Motor neuron (in vitro differentiated cells): ENCODE measurements around the gene PLEKHA7. TPM values are rescaled to one million over a fixed set of nuclear protein-coding genes. Genes with fewer than 3 reads are reported as not detected.

ENCODE experiments used
- ATAC-seq, 8 experiments: fragments of 200-7000 bp; cut with Tn5 transposase; replicated peaks in 6 of 8; 2 replicates each; pipeline ENCODE4 v1.8.0; 2021; ENCODE audit warnings: mild to moderate bottlenecking in 8 of 8, moderate library complexity in 8 of 8
- H3K27ac ChIP-seq, 2 donors: fragments of 250-450 bp; sonication (Bioruptor Pico); 2 replicates each; pipeline ENCODE4 v1.9.0; 2021; ENCODE audit warnings: antibody characterized with exemption in 2 of 2, mild to moderate bottlenecking in 2 of 2, moderate library complexity in 1 of 2
- H3K4me1 ChIP-seq, 2 donors: fragments of 250-450 bp; sonication (Bioruptor Pico); replicated peaks in 1 of 2; 2 replicates each; pipeline ENCODE4 v1.6.1; 2021; ENCODE audit warnings: antibody characterized with exemption in 2 of 2, mild to moderate bottlenecking in 2 of 2, moderate library complexity in 1 of 2
- H3K4me3 ChIP-seq, 5 donors: fragments of 250-450 bp; sonication (Bioruptor Pico); 2 replicates each; pipeline ENCODE4 v1.9.0; 2021; ENCODE audit warnings: antibody characterized with exemption in 5 of 5, mild to moderate bottlenecking in 5 of 5, moderate library complexity in 4 of 5
- WGBS, 10 experiments: fragments of 450-650 bp; shearing (Covaris generic); methylation state at CpG; one replicate each; pipeline ENCODE4 v1.0.0; 2022; 5-methylcytosine and 5-hydroxymethylcytosine counted together
- in situ Hi-C, 9 experiments: fragments of 400-800 bp; cut with MboI; loops; one replicate each; pipeline ENCODE4 v1.15.0; 2021; ENCODE audit warnings: low sequenced_read_pairs in 9 of 9, low pct_unique_long_range_greater_than_20kb in 2 of 9; ENCODE audit not compliant: unreplicated experiment in 9 of 9
- total RNA-seq, 8 experiments: library from RNA; unstranded; fragments of 300-600 nt; gene quantifications; 2 replicates each; pipeline versions ENCODE4 v1.2.3 to v1.2.4, GENCODE V29; 2022

PLEKHA7 gene
- total RNA-seq, 8 experiments from 2014 or later = 1.0 to 14.3 (median 4.3) TPM

DNA sequence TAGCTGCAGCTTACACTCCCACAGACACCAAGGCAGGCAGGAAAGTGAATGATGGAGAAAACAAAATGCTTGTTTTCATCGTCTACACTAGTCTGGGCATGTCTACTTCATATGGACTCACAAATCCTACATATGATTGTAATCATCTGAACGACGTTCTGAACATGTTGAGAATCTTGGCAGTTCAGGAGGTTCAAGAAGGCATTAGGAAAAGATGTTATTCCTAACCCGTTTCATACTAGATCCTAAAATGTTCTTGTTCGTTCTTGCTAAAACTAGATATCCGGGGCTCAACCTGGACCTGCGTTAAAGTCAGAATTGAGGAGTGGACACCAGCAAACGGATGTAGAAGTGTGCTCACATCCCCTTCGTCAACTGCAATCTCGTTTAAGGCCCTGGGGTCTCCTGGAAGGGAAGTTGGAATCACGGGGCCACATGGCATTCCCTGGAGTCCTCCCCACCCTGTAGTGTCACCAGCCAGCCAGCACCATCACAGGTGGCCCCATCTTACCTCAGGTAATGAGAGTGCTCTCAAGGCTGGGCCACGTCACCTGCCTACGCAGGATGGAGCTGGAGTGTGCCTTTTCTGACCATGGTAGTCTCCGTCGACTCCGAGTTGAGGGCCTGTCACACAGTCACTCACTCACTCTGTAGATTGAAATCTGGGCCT, 238.5 kb downstream of the PLEKHA7 start:
- Histone ChIP-seq H3K4me1 (peaks cover 15 to 26% of the 10 kb centered on the region in 2 donors), H3K27ac (no peak overlapping the region), H3K4me3 (no peak overlapping the region)
- 46 to 92% (median 82%) methylated on average over 2 to 12 of the region's 16 CpGs; no CpG with 5 or more reads in 2 of the 10 experiments for WGBS, 10 experiments
- peak in 1 of 8 experiments; percentile 29 for ATAC-seq
- in situ Hi-C loops = loop anchor here in 3 of 9 experiments (25.0 kb wide), 3 partner anchors 138 to 312 kb away; partner anchors contain the start of gene RPS13 (in 1 of the 3)

DNA sequence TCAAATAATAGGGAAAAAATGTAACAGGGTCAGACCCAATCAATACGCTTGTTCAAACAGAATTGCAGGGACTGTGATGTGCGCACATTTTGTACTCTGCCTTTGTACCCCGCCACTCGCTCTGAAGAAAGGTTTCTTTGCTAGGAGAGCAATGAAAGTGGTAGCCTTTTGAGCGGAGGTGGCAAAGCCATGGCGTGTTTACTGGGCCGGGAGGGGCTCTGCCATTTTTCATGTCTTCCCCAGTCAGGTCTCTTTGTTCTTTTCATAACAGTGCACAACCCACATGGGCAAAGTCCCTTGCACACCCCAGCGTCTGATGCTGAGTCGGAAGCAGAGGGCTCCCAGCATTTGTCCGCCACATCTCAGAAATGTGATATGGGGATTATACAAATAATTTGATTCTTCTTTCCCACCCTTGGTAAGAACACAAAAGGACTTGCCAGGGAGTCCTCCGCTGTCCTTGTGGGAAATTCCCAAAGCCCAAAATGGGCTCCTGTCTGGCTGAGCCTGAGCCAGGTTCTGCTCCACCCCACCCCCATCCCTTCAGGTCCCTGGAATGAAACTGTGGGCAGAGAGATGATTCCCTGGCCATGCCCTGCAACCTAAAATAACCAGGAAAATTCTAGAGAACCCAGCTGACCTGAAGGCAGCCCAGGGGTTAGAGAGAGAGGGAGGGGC, 239.1 kb downstream of the PLEKHA7 start:
- WGBS, 10 experiments = 40 to 90% (median 56%) methylated on average over 2 to 9 of the region's 11 CpGs; no CpG with 5 or more reads in 3 of the 10 experiments
- Histone ChIP-seq H3K4me1 (peaks cover 15 to 26% of the 10 kb centered on the region in 2 donors), H3K27ac (no peak overlapping the region), H3K4me3 (no peak overlapping the region)
- peak in 4 of 8 experiments; percentile 29 to 65 (median 49) for ATAC-seq
- in situ Hi-C loops = loop anchor here in 3 of 9 experiments (25.0 kb wide), 3 partner anchors 138 to 312 kb away; partner anchors contain the start of gene RPS13 (in 1 of the 3)

DNA sequence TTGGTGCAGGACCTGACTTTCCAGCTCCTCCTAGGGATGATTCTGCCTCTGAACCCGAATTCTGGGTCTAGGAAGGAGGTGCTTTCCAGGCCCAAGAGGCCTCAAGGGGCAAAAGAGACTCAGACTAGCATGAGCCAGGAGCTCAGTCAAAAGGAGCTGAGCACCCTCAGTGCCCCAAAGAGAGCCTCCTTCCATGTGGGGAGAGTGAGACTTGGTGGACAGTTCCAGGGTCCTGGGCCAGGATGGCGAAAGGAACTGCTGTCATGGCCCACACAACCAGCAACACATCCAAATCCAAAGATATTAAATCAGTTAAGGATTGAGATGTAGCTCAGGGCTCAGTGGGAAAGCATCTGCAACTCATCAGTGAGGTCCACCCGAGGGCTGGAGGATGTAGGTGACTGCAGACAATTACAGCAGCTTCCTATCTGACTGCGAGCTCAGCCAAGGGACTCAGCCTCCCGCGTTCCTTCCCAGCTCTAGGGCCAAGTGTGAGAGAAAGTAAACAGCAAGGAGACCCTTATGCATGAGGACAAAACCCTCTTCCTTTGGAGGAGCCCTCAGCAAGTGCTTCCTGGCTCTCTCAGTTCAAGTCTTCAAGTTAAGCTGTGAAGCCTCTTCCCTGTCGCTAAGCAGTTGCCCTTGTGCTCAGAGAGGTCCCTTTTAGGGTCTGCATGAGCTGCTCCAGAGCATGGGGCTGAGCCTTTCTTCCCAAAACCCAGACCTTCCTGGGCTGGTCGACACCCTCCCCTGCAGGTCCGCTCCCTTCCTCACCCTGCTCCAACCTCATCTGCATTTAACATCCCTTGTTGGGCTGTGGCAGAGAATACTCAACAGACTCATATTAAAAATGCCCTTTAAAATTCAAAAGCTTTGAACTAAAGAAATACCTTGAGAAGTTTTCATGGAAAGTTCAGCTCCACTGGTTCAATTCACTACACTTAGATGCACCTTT, 240.0 kb downstream of the PLEKHA7 start:
- Histone ChIP-seq H3K27ac (no peak overlapping the region), H3K4me1 (peaks cover 15 to 26% of the 10 kb centered on the region in 2 donors), H3K4me3 (no peak overlapping the region)
- in situ Hi-C loops = no loop called here
- WGBS, 10 experiments = 32 to 84% (median 56%) methylated on average over 1 to 7 of the region's 9 CpGs; no CpG with 5 or more reads in 2 of the 10 experiments
- peak in 4 of 8 experiments; percentile 20 to 54 (median 48) for ATAC-seq

DNA sequence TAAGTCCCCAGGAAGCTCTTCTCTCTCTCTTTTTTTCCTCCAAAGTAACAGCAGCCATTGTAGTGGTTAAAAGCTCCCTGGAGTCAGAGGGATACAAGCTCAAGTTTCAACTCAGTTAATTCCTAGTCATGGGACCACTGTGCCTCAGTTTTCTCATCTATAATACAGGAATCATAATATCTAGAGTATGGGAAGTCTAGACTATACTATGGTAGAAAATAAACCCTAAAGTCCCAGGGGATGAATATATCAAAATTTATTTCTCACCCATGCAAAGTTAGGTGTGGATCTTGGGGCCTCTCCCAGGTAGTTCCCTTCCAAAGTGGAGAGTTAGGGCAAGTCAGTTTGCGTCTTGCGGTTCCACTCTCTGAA, 242.1 kb downstream of the PLEKHA7 start:
- Histone ChIP-seq H3K27ac (no peak overlapping the region), H3K4me1 (peaks cover 15 to 26% of the 10 kb centered on the region in 2 donors), H3K4me3 (no peak overlapping the region)
- 80 to 100% (median 100%) methylated on average over 1 to 2 of the region's 2 CpGs; no CpG with 5 or more reads in 3 of the 10 experiments for whole genome bisulfite sequencing, 10 experiments
- in situ Hi-C loops = no loop called here
- ATAC-seq = no peak

GRCh38 chr11:16771350-16772140, 242.7 kb downstream of the PLEKHA7 start:
- Histone ChIP-seq H3K4me1 (peaks cover 15 to 21% of the 10 kb centered on the region in 2 donors), H3K27ac (no peak overlapping the region), H3K4me3 (no peak overlapping the region)
- in situ Hi-C loops = no loop called here
- no peak for ATAC-seq
- 55 to 100% (median 87%) methylated on average over 1 to 8 of the region's 12 CpGs; no CpG with 5 or more reads in 2 of the 10 experiments for WGBS, 10 experiments

DNA sequence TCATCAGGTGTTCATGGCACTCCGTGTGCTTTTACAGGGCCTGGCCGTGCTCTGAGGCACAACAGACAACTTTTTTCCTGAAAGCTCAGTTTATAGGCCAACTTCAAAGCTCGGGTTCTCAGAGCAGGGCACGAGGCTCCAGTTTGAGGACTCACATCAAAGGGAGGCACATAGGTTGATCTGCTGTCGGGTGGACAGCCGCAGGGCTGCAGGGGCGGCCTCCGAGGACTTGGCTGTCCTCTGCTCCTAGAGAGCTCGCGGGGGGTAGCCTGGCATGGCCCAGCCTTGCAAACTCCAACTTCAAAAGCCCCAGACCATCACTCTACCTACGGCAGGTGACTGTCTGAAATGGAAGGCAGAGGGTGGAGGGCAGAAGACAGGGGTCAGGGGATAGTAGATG, 244.2 kb downstream of the PLEKHA7 start:
- Histone ChIP-seq H3K27ac (no peak overlapping the region), H3K4me1 (peaks cover 6 to 9% of the 10 kb centered on the region in 2 donors), H3K4me3 (no peak overlapping the region)
- WGBS, 10 experiments = 7 to 84% (median 70%) methylated on average over 1 to 8 of the region's 11 CpGs; no CpG with 5 or more reads in 3 of the 10 experiments
- in situ Hi-C loops = no loop called here
- no peak for ATAC-seq

DNA sequence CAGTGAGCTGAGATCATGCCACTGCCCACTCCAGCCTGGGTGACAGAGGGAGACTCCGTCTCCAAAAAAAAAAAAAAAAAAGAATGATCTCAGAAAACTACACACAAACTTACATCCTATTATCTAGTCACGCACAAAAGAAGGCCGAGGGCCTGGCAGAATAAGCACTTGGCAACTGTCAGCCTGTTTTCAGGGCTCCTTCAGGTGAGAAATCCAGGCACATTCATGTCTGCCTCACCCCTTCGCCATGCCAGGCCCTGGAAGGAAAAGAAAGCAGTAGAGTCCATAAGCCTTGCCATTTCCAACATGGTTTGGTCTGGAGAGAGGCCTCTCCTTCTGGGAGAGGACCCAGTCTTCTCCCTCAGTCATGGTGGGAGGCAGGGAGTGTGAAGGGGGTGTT, 244.8 kb downstream of the PLEKHA7 start:
- peaks cover 0 to 3% of the 10 kb centered on the region in 2 donors for H3K4me1 ChIP-seq
- H3K27ac ChIP-seq = no peak overlapping the region
- in situ Hi-C loops = no loop called here
- 46 to 100% (median 96%) methylated on average over 1 to 3 of the region's 4 CpGs; no CpG with 5 or more reads in 4 of the 10 experiments for WGBS, 10 experiments
- no peak overlapping the region for H3K4me3 ChIP-seq
- no peak for ATAC-seq

DNA sequence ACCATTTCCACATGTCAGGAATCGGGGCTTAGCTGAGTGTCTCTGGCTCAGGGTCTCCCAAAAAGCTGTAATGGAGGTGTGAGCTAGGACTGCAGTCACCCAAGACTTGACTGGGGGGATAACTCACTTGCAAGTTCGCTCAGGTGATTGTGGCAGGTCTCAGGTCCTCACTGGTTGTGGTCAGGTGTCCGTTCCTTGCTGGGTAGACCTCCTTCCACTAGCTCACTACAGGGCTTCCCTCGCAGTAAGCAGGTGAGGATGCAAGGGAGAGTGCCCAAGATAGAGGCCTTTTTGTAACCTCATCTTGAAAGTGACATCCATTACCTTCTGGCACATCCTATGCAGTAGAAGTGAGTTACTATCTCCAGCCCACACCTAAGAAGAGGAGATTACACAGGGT, 246.3 kb downstream of the PLEKHA7 start:
- 43 to 94% (median 71%) methylated on average over 3 of the region's 4 CpGs; no CpG with 5 or more reads in 6 of the 10 experiments for WGBS, 10 experiments

GRCh38 chr11:16767137-16767536, 247.1 kb downstream of the PLEKHA7 start:
- ATAC-seq = no peak
- Histone ChIP-seq H3K27ac (no peak overlapping the region), H3K4me1 (no peaks in the 10 kb centered on the region), H3K4me3 (no peak overlapping the region)
- 40 to 67% (median 60%) methylated on average over 1 of the region's 4 CpGs; no CpG with 5 or more reads in 7 of the 10 experiments for WGBS, 10 experiments
- in situ Hi-C loops = no loop called here

More for the DNA sequence above, 246.3 kb downstream of the PLEKHA7 start:
- no peak for ATAC-seq
- Histone ChIP-seq H3K27ac (no peak overlapping the region), H3K4me1 (no peaks in the 10 kb centered on the region), H3K4me3 (no peak overlapping the region)
- in situ Hi-C loops = no loop called here

- H3K27ac ChIP-seq = no peak overlapping the region
- no peaks in the 10 kb centered on the region for H3K4me1 ChIP-seq
- 63 to 100% (median 82%) methylated on average over 1 to 8 of the region's 8 CpGs; no CpG with 5 or more reads in 2 of the 10 experiments for WGBS, 10 experiments
- in situ Hi-C loops = no loop called here
- H3K4me3 ChIP-seq = no peak overlapping the region
- ATAC-seq = no peak
These were observed 249.3 kb downstream of the PLEKHA7 start for GRCh38 chr11:16764888-16765287.

DNA sequence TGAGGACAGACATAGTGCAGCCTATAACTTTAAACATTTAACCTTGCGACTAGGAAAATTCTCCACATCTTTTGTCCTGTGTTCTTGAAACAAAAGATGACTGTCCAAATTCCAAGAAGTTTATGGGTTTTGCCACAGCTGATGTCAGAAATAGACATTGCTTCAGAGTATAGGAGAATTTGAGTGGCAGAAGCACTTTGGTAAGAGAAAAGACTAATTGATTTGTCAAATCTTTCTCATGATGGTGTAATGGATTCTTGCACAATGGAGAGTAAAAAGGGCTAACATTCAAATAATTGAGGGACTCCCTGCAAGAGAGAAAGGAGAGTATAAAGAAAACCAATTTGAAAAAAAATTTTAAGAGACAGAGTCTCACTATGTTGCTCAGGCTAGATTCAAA, 250.5 kb downstream of the PLEKHA7 start:
- no peak overlapping the region for H3K27ac ChIP-seq
- no peaks in the 10 kb centered on the region for H3K4me1 ChIP-seq
- in situ Hi-C loops = no loop called here
- 83 to 100% (median 100%) methylated on average over 1 of the region's 1 CpG; no CpG with 5 or more reads in 4 of the 10 experiments for WGBS, 10 experiments
- no peak overlapping the region for H3K4me3 ChIP-seq
- ATAC-seq = no peak
